K562 (cell line): ENCODE data around the gene KRTAP21-2. TPM values are rescaled to one million over a fixed set of nuclear protein-coding genes. Genes with fewer than 3 reads are reported as not detected.

Source experiments
- ATAC-seq: fragments of 200-7000 bp; cut with Tn5 transposase; 3 replicates; pipeline ENCODE4 v1.9.1; 2020; ENCODE audit warnings: moderate library complexity
- BruUV-seq: library from RNA; stranded (reverse); fragments of 400-500 nt; replicated peaks from 2 replicates; lab custom pipeline; 2021; lab: Mats Ljungman, UMichigan
- CTCF ChIA-PET: fragments of 300-600 bp; formaldehyde crosslinking; extraction: SDS; loops from one replicate; lab custom pipeline; 2021; ENCODE audit warnings: low intra/inter-chr PET ratio; lab: Yijun Ruan, JAX
- POLR2A ChIA-PET: fragments of 300-600, 350-650 bp; sonication (Branson Sonifier 250); formaldehyde crosslinking; extraction: SDS; loops from one replicate; lab custom pipeline; 2021; ENCODE audit warnings: antibody characterized with exemption, inconsistent platforms; lab: Yijun Ruan, JAX
- DNase-seq, 4 experiments: peaks; one replicate each; pipeline versions ENCODE4 v3.0.0 to v3.0.0-alpha.2; 2011 to 2018; ENCODE audit warnings: low spot score in 3 of 4, mixed read lengths in 3 of 4; ENCODE audit errors: extremely low read depth in 1 of 4
- FAIRE-seq: peaks from 2 replicates; lab custom pipeline; 2011; peaks lifted over from hg19 to GRCh38; lab: Jason Lieb, UNC
- H2AFZ ChIP-seq: 2 replicates; pipeline ENCODE4 v1.6.0; 2011; ENCODE audit warnings: low read depth, low read length, control low read depth, inconsistent platforms
- H3K27ac ChIP-seq: fragments of 200-600 bp; 3 replicates; pipeline ENCODE4 v1.8.0; 2011; ENCODE audit warnings: low read depth, mild to moderate bottlenecking, control low read depth, inconsistent platforms, low read length, moderate library complexity, mixed read lengths; ENCODE audit errors: extremely low read depth
- H3K27me3 ChIP-seq, 2 experiments: fragments of 300-600 bp in 1 of 2; 2 replicates in 1 of 2; 3 replicates in 1 of 2; pipeline versions ENCODE4 v1.6.0 to v1.8.0; 2011; ENCODE audit warnings: inconsistent platforms in 2 of 2, low read length in 2 of 2, mild to moderate bottlenecking in 1 of 2, mixed read lengths in 1 of 2, moderate library complexity in 1 of 2; ENCODE audit not compliant: control insufficient read depth in 2 of 2, insufficient read depth in 2 of 2
- H3K36me3 ChIP-seq: fragments of 300-600 bp; 3 replicates; pipeline ENCODE4 v1.8.0; 2011; ENCODE audit warnings: mild to moderate bottlenecking, low read length, inconsistent platforms; ENCODE audit not compliant: control insufficient read depth, insufficient read depth
- H3K4me1 ChIP-seq, 2 experiments: fragments of 200-600 bp in 1 of 2; replicated peaks in 1 of 2; 2 replicates in 1 of 2; 3 replicates in 1 of 2; pipeline versions ENCODE4 v1.5.1 to v1.8.0; 2011; ENCODE audit warnings: inconsistent platforms in 2 of 2, low read length in 2 of 2, mild to moderate bottlenecking in 1 of 2, mixed read lengths in 1 of 2, moderate library complexity in 1 of 2; ENCODE audit not compliant: control insufficient read depth in 2 of 2, insufficient read depth in 2 of 2
- H3K4me2 ChIP-seq: 2 replicates; pipeline ENCODE4 v1.6.1; 2011; ENCODE audit warnings: low read length, control low read depth, inconsistent platforms, mixed read lengths; ENCODE audit not compliant: insufficient read depth
- H3K4me3 ChIP-seq: fragments of 200-600 bp; sonication (generic), shearing (Covaris generic); 2 replicates; pipeline ENCODE4 v1.5.1; 2016; ENCODE audit warnings: control low read depth, inconsistent platforms
- H3K79me2 ChIP-seq: fragments of 200-600 bp; 3 replicates; pipeline ENCODE4 v1.8.0; 2011; ENCODE audit warnings: low read length, inconsistent platforms; ENCODE audit not compliant: control insufficient read depth, insufficient read depth
- H3K9ac ChIP-seq, 2 experiments: 2 replicates each; pipeline versions ENCODE4 v1.6.0 to v1.6.1; 2011; ENCODE audit warnings: low read depth in 2 of 2, low read length in 2 of 2, control low read depth in 1 of 2, inconsistent platforms in 1 of 2, mild to moderate bottlenecking in 1 of 2, mixed read lengths in 1 of 2; ENCODE audit not compliant: insufficient read depth in 1 of 2
- H3K9me1 ChIP-seq: one replicate; pipeline ENCODE4 v1.6.0; 2011; ENCODE audit warnings: inconsistent platforms, mild to moderate bottlenecking, low read length, moderate library complexity; ENCODE audit not compliant: control insufficient read depth, insufficient read depth
- H3K9me3 ChIP-seq: replicated peaks from 2 replicates; pipeline ENCODE4 v1.5.1; 2011; ENCODE audit warnings: low read depth, low read length, inconsistent platforms; ENCODE audit not compliant: control insufficient read depth, insufficient read depth
- H4K20me1 ChIP-seq: replicated peaks from 2 replicates; pipeline ENCODE4 v1.6.1; 2011; ENCODE audit warnings: low read length, inconsistent platforms, mixed read lengths; ENCODE audit not compliant: control insufficient read depth, insufficient read depth
- EWSR1 ChIP-seq: fragments of 450-650 bp; IDR thresholded peaks from 2 replicates; pipeline ENCODE4 v1.6.1; 2018; ENCODE audit warnings: borderline replicate concordance, mild to moderate bottlenecking, low read depth, moderate library complexity; ENCODE audit not compliant: partially characterized antibody
- FOXP1 ChIP-seq: sonication (generic); formaldehyde crosslinking; IDR thresholded peaks from 2 replicates; pipeline ENCODE4 v1.8.0; 2022; ENCODE audit warnings: mild to moderate bottlenecking, missing genetic modification reagents
- GTF2A2 ChIP-seq: IDR thresholded peaks from 2 replicates; pipeline ENCODE4 v1.6.1; 2016; ENCODE audit warnings: mild to moderate bottlenecking, missing genetic modification characterization, missing compliant biosample characterization
- MYC ChIP-seq, 2 experiments: fragments of 250-450 bp in 1 of 2; sonication (Bioruptor Pico) in 1 of 2; IDR thresholded peaks; 2 replicates each; pipeline versions ENCODE4 v1.5.1 to v1.6.1; 2012 to 2021; ENCODE audit warnings: low read depth in 2 of 2, borderline replicate concordance in 1 of 2, improper control_type of control experiment in 1 of 2, low read length in 1 of 2, mild to moderate bottlenecking in 1 of 2, moderate library complexity in 1 of 2
- NKRF ChIP-seq: fragments of 450-650 bp; IDR thresholded peaks from 2 replicates; pipeline ENCODE4 v1.6.1; 2016; ENCODE audit warnings: borderline replicate concordance
- PATZ1 ChIP-seq: fragments of 250-450 bp; sonication (Bioruptor Pico); IDR thresholded peaks from 2 replicates; pipeline ENCODE4 v1.5.0; 2020; ENCODE audit warnings: mild to moderate bottlenecking, borderline replicate concordance
- PBX2 ChIP-seq, 2 experiments: IDR thresholded peaks in 1 of 2; conservative IDR thresholded peaks in 1 of 2; 2 replicates each; pipeline ENCODE4 v1.6.1; 2016; ENCODE audit warnings: low read depth in 2 of 2, mild to moderate bottlenecking in 1 of 2, missing compliant biosample characterization in 1 of 2, missing genetic modification characterization in 1 of 2, moderate library complexity in 1 of 2
- PRDM10 ChIP-seq: fragments of 450-650 bp; IDR thresholded peaks from 2 replicates; pipeline ENCODE4 v1.6.1; 2018; ENCODE audit not compliant: partially characterized antibody
- WGBS: fragments of 100-300 bp; shearing (Covaris generic); methylation state at CpG from one replicate; pipeline ENCODE4 v1.1.6; 2016; ENCODE audit warnings: low coverage, mixed read lengths; ENCODE audit not compliant: insufficient coverage; ENCODE audit errors: missing lambda C conversion rate; 5-methylcytosine and 5-hydroxymethylcytosine counted together
- in situ Hi-C: fragments of 300-500 bp; cut with MboI; formaldehyde crosslinking; loops from 4 replicates; pipeline ENCODE4 v1.15.0; 2018; ENCODE audit warnings: inconsistent platforms, mixed read lengths
- intact Hi-C: fragments of 100-400 bp; cut with micrococcal nuclease; formaldehyde crosslinking; loops from 2 replicates; pipeline ENCODE4 v1.14.2; 2022
- polyA plus RNA-seq, 8 experiments: library from polyadenylated mRNA; depleted of rRNA in 4 of 8; stranded (reverse) in 5 of 8; unstranded in 3 of 8; fragments of >200 nt; fragmentation: Nextera tagmentation in 2 of 8; fragmentation: Illumina TruSeq in 1 of 8; extraction: Ambion mirVana in 2 of 8; extraction: Trizol in 1 of 8; gene quantifications; 2 replicates each; pipeline versions ENCODE4 v1.2.1 to v1.2.3, GENCODE V29; 2011 to 2014; ENCODE audit warnings: inconsistent platforms in 1 of 8, missing spikeins in 1 of 8
- total RNA-seq, 7 experiments: library from RNA; depleted of rRNA in 6 of 7; stranded (reverse); fragments of >200 nt in 6 of 7; fragmentation: Illumina TruSeq in 2 of 7; extraction: Trizol in 2 of 7; gene quantifications; 2 replicates each; pipeline versions ENCODE4 v1.2.1 to v1.2.3, GENCODE V29; 2011 to 2021; ENCODE audit warnings: low replicate concordance in 1 of 7

The KRTAP21-2 gene
- total and polyA plus RNA-seq, 9 of the 15 experiments (the other 6 are each of a cell fraction or from before 2014, with no cell fraction given), result not detected

GRCh38 chr21:30714946-30715345 lies 32.1 kb downstream of the KRTAP21-2 start (continued):
- TF ChIP-seq PRDM10 (no peak), FOXP1 (no peak)

- in situ Hi-C loops (no loop called here), intact Hi-C loops (no loop called here)
- BruUV-seq, result no TSS peak
- ATAC-seq (no peak), FAIRE-seq (no peak), DNase-seq (no peak)
- Histone ChIP-seq H4K20me1 (no peaks in the 10 kb centered on the region), H3K4me2 (no peak overlapping the region), H3K4me3 (no peak overlapping the region), H3K9ac (no peak overlapping the region), H3K36me3 (no peaks in the 10 kb centered on the region), H3K79me2 (no peaks in the 10 kb centered on the region), H2AFZ (no peak overlapping the region), H3K4me1 (no peaks in the 10 kb centered on the region), H3K9me1 (no peaks in the 10 kb centered on the region), H3K9me3 (no peaks in the 10 kb centered on the region), H3K27me3 (no peaks in the 10 kb centered on the region), H3K27ac (no peak overlapping the region)
- CTCF ChIA-PET, result no interaction called here
- POLR2A ChIA-PET, result no interaction called here
- WGBS, result 0% methylated on average over 3 of the region's 3 CpGs
- TF ChIP-seq EWSR1 (no peak), PBX2 (CRISPR knock-in tag; IDR thresholded peaks at IDR 0.05; ENCODE audit: low read depth) (no peak), PBX2 (tag; conservative IDR thresholded peaks at IDR 0.05; ENCODE audit: low read depth) (no peak), PATZ1 (CRISPR knock-in tag) (no peak), NKRF (no peak), GTF2A2 (tag) (no peak), MYC (IDR thresholded peaks at IDR 0.05; ENCODE audit: low read depth, low read length) (no peak), MYC (CRISPR knock-in tag; IDR thresholded peaks at IDR 0.05; ENCODE audit: borderline replicate concordance, low read depth) (no peak)
Measured at GRCh38 chr21:30714456-30714855, 32.6 kb downstream of the KRTAP21-2 start.
